GM12892 (cell line): ENCODE measurements around the gene SDR42E2.

Source experiments
- POLR2A ChIP-seq: IDR thresholded peaks from 2 replicates; pipeline ENCODE4 v1.6.1; 2011; ENCODE audit warnings: low read depth, low read length, control low read depth
- TAF1 ChIP-seq: IDR thresholded peaks from 2 replicates; pipeline ENCODE4 v1.6.1; 2011; ENCODE audit warnings: low read depth, mild to moderate bottlenecking, control low read depth, low read length, borderline replicate concordance

DNA sequence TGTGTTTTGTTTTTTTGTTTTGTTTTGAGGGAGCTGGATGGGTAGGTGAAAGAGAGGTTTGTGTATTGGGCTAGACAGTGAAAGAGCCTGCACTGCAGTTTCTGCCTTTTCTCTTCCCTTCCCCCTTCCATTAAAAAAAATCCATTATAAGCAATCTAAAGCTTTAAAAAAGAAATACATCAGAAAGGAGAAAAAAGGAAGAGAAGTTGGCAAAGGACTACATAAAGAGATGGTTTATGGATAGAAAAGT is 33.1 kb downstream of the SDR42E2 start:
- TF ChIP-seq TAF1 (no peak), POLR2A (no peak)
